ENCODE measurements around the gene TTC21A. TPM values are rescaled to one million over a fixed set of nuclear protein-coding genes. Genes with fewer than 3 reads are reported as not detected.

Gene TTC21A
- total RNA-seq, 4 donors from 2014 or later = 1.7 to 8.6 (median 3.9) TPM

- DNase-seq (ENCODE audit: extremely low spot score) = no peak
- Histone ChIP-seq H3K36me3 (peaks cover 35 to 82% (median 63%) of the 10 kb centered on the region in 4 donors), H3K4me3 (no peak overlapping the region), H3K27me3 (no peaks in the 10 kb centered on the region), H3K4me1 (peaks cover 79 to 91% (median 87%) of the 10 kb centered on the region in 4 donors), H3K27ac (replicated peaks in 1 of 4) (peak overlapping the region in 2 of 4 donors; percentile 24 to 56), H3K9me3 (no peaks in the 10 kb centered on the region)
- intact Hi-C loops (cut with DNase I) = no loop called here
- TF ChIP-seq, protein P1, sequence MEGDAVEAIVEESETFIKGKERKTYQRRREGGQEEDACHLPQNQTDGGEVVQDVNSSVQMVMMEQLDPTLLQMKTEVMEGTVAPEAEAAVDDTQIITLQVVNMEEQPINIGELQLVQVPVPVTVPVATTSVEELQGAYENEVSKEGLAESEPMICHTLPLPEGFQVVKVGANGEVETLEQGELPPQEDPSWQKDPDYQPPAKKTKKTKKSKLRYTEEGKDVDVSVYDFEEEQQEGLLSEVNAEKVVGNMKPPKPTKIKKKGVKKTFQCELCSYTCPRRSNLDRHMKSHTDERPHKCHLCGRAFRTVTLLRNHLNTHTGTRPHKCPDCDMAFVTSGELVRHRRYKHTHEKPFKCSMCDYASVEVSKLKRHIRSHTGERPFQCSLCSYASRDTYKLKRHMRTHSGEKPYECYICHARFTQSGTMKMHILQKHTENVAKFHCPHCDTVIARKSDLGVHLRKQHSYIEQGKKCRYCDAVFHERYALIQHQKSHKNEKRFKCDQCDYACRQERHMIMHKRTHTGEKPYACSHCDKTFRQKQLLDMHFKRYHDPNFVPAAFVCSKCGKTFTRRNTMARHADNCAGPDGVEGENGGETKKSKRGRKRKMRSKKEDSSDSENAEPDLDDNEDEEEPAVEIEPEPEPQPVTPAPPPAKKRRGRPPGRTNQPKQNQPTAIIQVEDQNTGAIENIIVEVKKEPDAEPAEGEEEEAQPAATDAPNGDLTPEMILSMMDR (IDR thresholded peaks at IDR 0.05) = no peak
- no peak for TF ChIP-seq POLR2A (IDR thresholded peaks at IDR 0.05; ENCODE audit: low read depth)
- TF ChIP-seq EP300 (IDR thresholded peaks at IDR 0.05) = no peak
- TF ChIP-seq POLR2AphosphoS5 (IDR thresholded peaks at IDR 0.05) = no peak
- WGBS = 72% methylated on average over 5 of the region's 14 CpGs
Measured at GRCh38 chr3:39143051-39143885, 35.8 kb downstream of the TTC21A start.

DNA sequence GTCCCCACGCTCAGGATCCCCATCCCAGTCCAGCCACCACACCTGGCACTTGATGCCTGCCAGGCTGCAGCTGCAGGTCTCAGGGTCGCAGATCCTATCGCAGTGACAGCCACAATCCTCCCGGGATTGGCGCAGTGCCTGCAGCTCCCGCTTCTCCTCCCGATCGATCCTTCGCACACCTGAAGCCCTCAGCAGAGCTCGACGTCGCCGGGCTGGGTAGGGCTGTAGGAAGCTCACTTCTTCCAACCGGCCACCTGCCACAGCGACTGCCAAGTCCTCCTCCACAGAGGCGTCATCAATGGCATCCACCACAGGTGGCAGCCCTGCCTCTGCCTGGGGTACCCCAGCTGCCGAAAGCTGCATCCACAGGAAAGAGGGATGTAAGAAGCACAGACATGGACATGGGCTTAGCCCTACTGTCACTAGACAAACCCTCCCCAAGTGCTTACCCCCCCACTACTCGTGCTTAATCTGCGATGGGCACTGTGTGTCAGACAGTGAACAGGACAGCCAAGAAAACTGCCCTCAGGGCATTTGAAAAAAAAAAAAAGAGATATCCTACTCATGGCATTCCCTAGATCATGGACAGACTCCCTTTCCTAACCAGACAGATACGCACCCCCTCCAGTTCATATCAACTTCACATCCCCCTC lies 36.7 kb downstream of the TTC21A start:
- intact Hi-C loops (cut with DNase I) = no loop called here
- TF ChIP-seq POLR2A (IDR thresholded peaks at IDR 0.05; ENCODE audit: low read depth) (no peak), EP300 (IDR thresholded peaks at IDR 0.05) (no peak), POLR2AphosphoS5 (IDR thresholded peaks at IDR 0.05) (no peak)
- TF ChIP-seq, protein P1 (IDR thresholded peaks at IDR 0.05) = no peak
- WGBS = 88% methylated on average over 18 of the region's 20 CpGs
- Histone ChIP-seq H3K4me3 (no peak overlapping the region), H3K36me3 (peaks cover 35 to 75% (median 63%) of the 10 kb centered on the region in 4 donors), H3K4me1 (peaks cover 81 to 95% (median 88%) of the 10 kb centered on the region in 4 donors), H3K27me3 (no peaks in the 10 kb centered on the region), H3K9me3 (no peaks in the 10 kb centered on the region), H3K27ac (replicated peaks in 1 of 4) (no peak overlapping the region)
- no peak for DNase-seq (ENCODE audit: extremely low spot score)

- Histone ChIP-seq H3K27me3 (no peaks in the 10 kb centered on the region), H3K4me3 (no peak overlapping the region), H3K27ac (replicated peaks in 1 of 4) (peak overlapping the region in 1 of 4 donors; percentile 11), H3K4me1 (peaks cover 83 to 95% (median 88%) of the 10 kb centered on the region in 4 donors), H3K9me3 (no peaks in the 10 kb centered on the region), H3K36me3 (peaks cover 35 to 68% (median 63%) of the 10 kb centered on the region in 4 donors)
- no peak for DNase-seq (ENCODE audit: extremely low spot score)
- WGBS = 92% methylated on average over 12 of the region's 23 CpGs
- TF ChIP-seq, protein P1 (IDR thresholded peaks at IDR 0.05) = no peak
- TF ChIP-seq POLR2AphosphoS5 (IDR thresholded peaks at IDR 0.05) (peak in 1 of 2 donors; percentile 14), POLR2A (IDR thresholded peaks at IDR 0.05; ENCODE audit: low read depth) (no peak), EP300 (IDR thresholded peaks at IDR 0.05) (no peak)
- intact Hi-C loops (cut with DNase I) = no loop called here
Measured at GRCh38 chr3:39144748-39145380, 37.4 kb downstream of the TTC21A start.

DNA sequence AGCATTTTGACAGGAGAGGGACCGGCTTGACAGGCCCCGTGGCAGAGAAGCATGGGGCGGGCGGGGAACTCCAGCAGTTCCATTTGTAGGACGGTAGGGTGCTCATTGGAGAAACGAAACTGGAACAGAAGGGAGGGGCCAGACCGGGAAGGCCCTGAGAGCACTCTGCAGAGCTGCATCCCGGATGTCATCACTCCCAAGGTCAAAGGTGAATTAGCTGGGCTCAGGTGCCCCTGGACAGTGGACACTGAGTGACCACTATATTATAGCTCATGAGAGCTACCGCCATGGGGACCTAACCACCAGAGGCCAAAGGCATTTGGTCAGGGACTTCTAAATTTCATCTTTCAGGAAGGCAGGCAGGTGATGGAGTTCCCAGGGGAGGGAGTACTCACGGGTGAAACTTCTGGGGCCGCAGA lies 38.6 kb downstream of the TTC21A start:
- 39% methylated on average over 11 of the region's 11 CpGs for WGBS
- TF ChIP-seq, protein P1 (IDR thresholded peaks at IDR 0.05) = peak in 2 of 3 experiments; percentile 14 to 45
- TF ChIP-seq POLR2AphosphoS5 (IDR thresholded peaks at IDR 0.05) = peak; percentile 21 to 42
- TF ChIP-seq POLR2A (IDR thresholded peaks at IDR 0.05; ENCODE audit: low read depth) = no peak
- no peak for TF ChIP-seq EP300 (IDR thresholded peaks at IDR 0.05)
- Histone ChIP-seq H3K9me3 (no peaks in the 10 kb centered on the region), H3K4me1 (peaks cover 83 to 95% (median 89%) of the 10 kb centered on the region in 4 donors), H3K4me3 (no peak overlapping the region), H3K27ac (replicated peaks in 1 of 4) (peak overlapping the region; percentile 99 to 100 (median 100)), H3K36me3 (peaks cover 35 to 56% (median 54%) of the 10 kb centered on the region in 4 donors), H3K27me3 (no peaks in the 10 kb centered on the region)
- intact Hi-C loops (cut with DNase I) = no loop called here
- no peak for DNase-seq (ENCODE audit: extremely low spot score)
